ENCODE results near the gene ZDHHC13. TPM values are rescaled to one million over a fixed set of nuclear protein-coding genes. Genes with fewer than 3 reads are reported as not detected.

The ZDHHC13 gene, protein sequence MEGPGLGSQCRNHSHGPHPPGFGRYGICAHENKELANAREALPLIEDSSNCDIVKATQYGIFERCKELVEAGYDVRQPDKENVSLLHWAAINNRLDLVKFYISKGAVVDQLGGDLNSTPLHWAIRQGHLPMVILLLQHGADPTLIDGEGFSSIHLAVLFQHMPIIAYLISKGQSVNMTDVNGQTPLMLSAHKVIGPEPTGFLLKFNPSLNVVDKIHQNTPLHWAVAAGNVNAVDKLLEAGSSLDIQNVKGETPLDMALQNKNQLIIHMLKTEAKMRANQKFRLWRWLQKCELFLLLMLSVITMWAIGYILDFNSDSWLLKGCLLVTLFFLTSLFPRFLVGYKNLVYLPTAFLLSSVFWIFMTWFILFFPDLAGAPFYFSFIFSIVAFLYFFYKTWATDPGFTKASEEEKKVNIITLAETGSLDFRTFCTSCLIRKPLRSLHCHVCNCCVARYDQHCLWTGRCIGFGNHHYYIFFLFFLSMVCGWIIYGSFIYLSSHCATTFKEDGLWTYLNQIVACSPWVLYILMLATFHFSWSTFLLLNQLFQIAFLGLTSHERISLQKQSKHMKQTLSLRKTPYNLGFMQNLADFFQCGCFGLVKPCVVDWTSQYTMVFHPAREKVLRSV
- total RNA-seq: 44.1 TPM

DNA sequence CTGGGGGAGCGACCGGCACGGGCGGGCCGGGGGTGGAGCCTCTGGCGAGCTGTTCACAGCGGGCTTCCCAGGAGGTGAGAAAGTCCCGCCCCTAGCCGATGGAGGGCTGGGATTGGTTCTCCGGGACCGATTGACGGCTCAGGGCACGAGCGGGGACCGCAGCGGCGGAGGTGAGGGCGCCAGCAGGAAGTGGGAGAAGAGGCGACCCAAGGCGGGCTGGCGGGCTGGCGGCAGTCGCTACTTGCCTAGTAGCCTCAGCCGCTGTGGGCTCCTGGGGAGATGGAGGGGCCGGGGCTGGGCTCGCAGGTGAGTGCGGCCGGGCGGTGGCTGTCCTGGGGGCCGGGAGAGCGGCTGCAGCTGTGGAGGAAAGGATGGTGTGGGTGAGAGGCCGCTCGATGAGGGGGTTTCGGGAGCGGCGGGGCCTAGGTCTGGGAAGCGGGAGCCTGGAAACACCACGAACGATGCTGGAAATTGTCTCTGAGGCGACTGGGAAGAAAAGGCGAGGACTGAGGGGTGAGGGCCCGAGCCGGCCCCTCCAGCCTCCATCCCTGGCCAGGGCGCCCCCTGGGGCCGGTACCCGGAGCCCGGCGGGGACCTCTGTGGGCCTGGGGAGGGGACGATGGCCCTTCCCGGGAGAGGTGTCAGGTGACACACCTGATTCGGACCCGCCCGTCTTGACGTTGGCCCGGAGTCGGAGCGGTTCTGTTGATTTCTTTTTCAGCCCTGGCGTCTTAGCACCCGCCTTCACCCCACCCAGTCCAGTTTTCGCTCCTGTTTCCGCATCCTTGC lies at the start of gene ZDHHC13:
TSS of gene ZDHHC13 (plus strand) at position 198 of the 789 bp plus-strand sequence. CDS start at position 280, 82 bp downstream.
- DNase-seq (ENCODE audit: low spot score): peak; percentile 95

GRCh38 chr11:19071255-19071654 lies 45.7 kb upstream of the ZDHHC13 start:
- DNase-seq (ENCODE audit: low spot score): peak; percentile 83

DNA sequence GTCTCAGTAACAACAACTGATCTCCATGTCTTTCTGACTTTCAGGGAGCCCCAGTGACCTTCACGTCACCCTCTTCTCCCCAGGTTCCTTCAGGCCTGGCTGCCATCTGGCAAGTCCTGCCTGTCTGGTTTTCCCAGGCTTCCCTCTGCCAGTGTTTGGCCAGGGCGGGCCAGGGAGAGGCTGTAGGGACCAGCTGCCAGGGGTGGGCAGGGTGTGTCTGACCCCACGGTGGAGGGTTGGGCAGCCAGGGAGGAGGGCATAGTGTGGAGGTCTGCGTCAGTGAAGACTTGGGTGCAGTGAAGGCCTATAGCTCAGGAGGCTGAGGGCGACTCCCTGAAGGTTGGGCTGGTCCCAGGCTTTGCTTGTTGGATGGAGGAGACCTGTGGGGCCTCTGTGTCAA lies 44.5 kb upstream of the ZDHHC13 start:
- peak; percentile 74 for DNase-seq (ENCODE audit: low spot score)

- no peak for DNase-seq (ENCODE audit: low spot score)
These were observed 43.2 kb upstream of the ZDHHC13 start for GRCh38 chr11:19073454-19074415.

- no peak for DNase-seq (ENCODE audit: low spot score)
These were observed 41.3 kb upstream of the ZDHHC13 start for GRCh38 chr11:19075636-19076035.

- DNase-seq (ENCODE audit: low spot score): peak; percentile 70
These were observed 40.0 kb upstream of the ZDHHC13 start for GRCh38 chr11:19076744-19077589.

GRCh38 chr11:19077965-19078364 lies 39.0 kb upstream of the ZDHHC13 start:
- no peak for DNase-seq (ENCODE audit: low spot score)

DNA sequence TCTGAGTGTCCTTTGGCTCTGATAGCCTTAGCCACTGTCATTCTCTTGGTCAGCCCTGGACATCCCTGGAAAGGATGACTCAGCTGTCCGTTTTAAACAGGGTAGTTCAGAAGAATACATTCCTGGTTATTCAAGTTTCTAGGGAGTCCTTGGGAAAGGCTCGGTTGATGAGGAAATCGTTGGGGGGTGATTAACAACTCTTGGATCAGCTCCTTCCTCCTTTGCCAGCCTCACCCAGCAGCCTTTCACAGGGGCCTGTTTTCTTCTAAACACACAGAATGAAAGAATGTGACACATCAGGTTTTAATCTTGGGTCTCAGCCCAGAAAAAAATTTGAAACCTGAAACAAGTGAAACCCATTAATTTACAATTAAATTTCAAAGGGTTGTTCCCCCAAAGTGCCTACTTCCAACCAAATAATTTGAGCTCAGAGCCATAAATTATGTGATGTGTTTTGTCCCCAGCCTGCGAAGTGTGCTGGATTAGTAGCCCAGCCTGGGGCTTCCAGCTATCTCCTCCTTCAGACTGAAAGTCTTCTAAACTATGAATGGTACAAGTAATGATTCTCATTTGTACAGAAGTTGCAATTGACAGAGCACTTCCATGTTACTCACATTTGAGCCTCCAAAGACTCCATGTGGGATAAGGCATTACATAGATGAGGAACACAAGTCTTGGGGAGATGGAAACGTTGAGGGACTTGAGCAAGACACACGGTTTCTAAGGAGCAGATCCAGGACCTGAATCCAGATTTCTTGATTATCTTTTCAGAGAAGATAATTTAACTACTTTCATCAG lies 37.1 kb upstream of the ZDHHC13 start:
- DNase-seq (ENCODE audit: low spot score): peak; percentile 69

GRCh38 chr11:19080579-19080993 lies 36.4 kb upstream of the ZDHHC13 start:
- DNase-seq (ENCODE audit: low spot score): no peak

GRCh38 chr11:19083166-19083565 lies 33.8 kb upstream of the ZDHHC13 start:
- DNase-seq (ENCODE audit: low spot score): no peak

GRCh38 chr11:19084661-19085315 lies 32.2 kb upstream of the ZDHHC13 start:
- no peak for DNase-seq (ENCODE audit: low spot score)

- no peak for DNase-seq (ENCODE audit: low spot score)
These were observed 29.3 kb upstream of the ZDHHC13 start for GRCh38 chr11:19087658-19088057.

GRCh38 chr11:19088791-19089190 lies 28.2 kb upstream of the ZDHHC13 start:
- DNase-seq (ENCODE audit: low spot score): no peak

- no peak for DNase-seq (ENCODE audit: low spot score)
These were observed 27.5 kb upstream of the ZDHHC13 start for GRCh38 chr11:19089421-19089820.

- DNase-seq (ENCODE audit: low spot score): no peak
These were observed 25.6 kb upstream of the ZDHHC13 start for GRCh38 chr11:19091366-19091765.

- DNase-seq (ENCODE audit: low spot score): no peak
These were observed 24.6 kb upstream of the ZDHHC13 start for GRCh38 chr11:19092342-19092741.

DNA sequence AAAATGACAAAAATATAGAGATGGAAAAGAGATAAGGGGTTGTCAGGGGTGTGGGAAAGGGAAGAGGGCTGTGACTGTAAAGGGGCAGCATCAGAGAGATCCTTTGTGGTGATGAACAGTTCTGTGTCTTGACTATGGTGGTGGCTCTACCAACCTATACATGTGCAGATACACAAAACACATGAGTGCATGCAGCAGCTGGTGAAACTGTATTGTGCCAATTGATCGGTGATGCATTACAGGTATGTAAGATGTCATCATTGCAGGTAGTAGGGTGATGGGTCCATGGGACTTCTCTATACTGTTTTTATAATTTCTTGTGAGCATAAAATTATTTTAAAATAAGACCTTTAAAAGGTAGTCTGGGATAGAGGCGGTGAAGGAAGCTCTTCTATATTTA lies 24.1 kb upstream of the ZDHHC13 start:
- DNase-seq (ENCODE audit: low spot score): no peak

GRCh38 chr11:19093976-19094375 lies 23.0 kb upstream of the ZDHHC13 start:
- no peak for DNase-seq (ENCODE audit: low spot score)

- no peak for DNase-seq (ENCODE audit: low spot score)
These were observed 22.1 kb upstream of the ZDHHC13 start for GRCh38 chr11:19094859-19095258.

Measured in ureter (tissue), 1 donor.